Measurements from ENCODE around the gene GABRA5.

- TF ChIP-seq CTCF (IDR thresholded peaks at IDR 0.05; ENCODE audit: poor library complexity, severe bottlenecking) (no peak), EZH2 (IDR thresholded peaks at IDR 0.05; ENCODE audit: borderline replicate concordance, insufficient read depth, low read length, poor library complexity, severe bottlenecking) (no peak), MXI1 (conservative IDR thresholded peaks at IDR 0.05; ENCODE audit: poor library complexity, severe bottlenecking) (no peak), POLR2AphosphoS5 (IDR thresholded peaks at IDR 0.05) (no peak)
Observed at GRCh38 chr15:26844901-26845300, 22.0 kb upstream of the GABRA5 start.

Measured in neural cell (in vitro differentiated cells).